ENCODE results near the gene CHST2.

CHST2 gene

DNA sequence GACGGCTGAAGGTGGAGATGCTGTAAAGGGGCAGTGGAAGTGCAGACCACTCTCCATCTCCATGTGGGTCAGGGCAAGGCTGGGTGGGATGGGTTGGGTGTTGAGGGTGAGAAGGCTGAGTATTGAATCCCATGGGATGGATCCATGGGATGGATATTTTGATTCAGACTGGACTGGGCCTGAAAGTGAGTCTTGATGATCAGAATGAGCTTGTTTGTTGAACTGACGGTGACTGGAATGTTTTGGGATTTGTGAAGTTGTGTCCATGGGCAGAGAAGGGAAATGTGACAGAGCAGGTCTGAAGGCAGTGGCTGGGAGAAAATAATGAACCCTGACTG is 49.3 kb downstream of the CHST2 start:
- DNase-seq (ENCODE audit: low spot score) = no peak

GRCh38 chr3:143170074-143170473 is 50.5 kb downstream of the CHST2 start:
- DNase-seq (ENCODE audit: low spot score) = no peak

DNA sequence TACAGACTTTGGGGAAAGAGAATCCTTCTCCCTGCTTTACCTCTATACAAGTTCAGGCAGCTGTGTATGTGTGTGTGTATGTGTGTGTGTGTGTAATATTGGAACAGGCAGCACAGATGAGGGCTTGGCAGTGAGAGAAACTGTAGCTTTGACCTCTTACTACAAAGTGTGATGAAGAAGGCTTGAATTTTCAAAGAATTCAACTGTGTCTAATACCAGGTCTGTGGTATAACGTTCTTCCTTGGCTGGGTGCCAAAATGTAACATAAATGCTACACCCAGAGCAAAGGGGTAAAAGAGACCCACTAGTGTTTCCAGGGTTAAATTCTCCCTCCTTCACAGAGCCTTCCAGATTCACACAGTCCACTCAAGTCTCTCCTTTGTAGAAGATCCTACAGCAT is 51.1 kb downstream of the CHST2 start:
- DNase-seq (ENCODE audit: low spot score) = no peak

- DNase-seq (ENCODE audit: low spot score) = no peak
Measured at GRCh38 chr3:143171141-143171980, 51.8 kb downstream of the CHST2 start.

- no peak for DNase-seq (ENCODE audit: low spot score)
Measured at GRCh38 chr3:143172062-143172794, 52.7 kb downstream of the CHST2 start.

GRCh38 chr3:143172795-143173145 is 53.2 kb downstream of the CHST2 start:
- DNase-seq (ENCODE audit: low spot score) = no peak

DNA sequence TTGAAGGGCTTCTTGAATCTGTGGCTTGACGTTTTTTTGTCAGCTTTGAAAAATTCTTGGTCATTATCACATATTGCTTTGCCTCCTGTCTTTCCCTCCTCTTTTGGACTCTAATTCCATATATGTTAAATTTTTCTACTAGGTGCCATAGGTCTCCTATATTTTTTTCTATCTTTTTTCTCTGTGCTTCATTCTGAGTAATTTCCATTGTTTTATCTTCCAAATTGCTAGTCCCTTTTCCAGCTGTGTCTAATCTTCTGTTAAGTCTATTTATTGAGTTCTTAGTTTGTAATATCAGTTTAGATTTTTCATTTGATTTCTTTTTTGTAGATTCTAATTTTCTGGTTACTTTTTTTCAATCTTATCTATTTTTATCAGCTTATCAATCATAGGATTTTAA is 53.7 kb downstream of the CHST2 start:
- no peak for DNase-seq (ENCODE audit: low spot score)

All from cerebellar cortex (tissue), 1 donor.